ENCODE results near the gene OR14I1.

The OR14I1 gene

DNA sequence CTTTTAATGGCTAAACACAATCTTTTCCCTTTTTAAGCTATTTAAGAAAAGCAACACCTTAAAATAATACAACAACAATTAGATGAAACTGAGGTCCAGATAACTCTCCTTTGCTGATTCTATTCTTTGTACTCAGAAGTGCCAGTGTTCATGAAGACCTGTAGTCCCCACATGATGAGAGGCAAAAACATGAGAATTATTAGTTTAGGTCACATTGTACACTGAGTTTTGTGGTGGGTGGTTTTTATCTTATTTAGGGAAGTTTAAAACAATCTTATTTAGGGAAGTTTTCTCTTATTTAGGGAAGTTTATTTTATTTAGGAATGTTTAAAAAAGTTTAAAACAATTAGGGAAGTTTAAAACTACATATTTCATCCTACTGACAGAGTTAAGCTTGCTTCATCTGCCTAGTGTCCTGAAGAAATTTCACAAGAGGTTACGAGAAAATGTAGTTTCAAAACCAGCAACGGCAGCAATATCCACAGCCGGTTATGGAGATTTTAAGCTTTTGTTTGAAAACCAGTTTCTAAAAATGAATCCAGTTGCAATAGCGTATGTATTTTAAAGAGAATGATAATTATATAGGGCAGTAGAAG is 7.8 kb upstream of the OR14I1 start:
- Histone ChIP-seq H3K27ac (ENCODE audit: low read depth, low read length) (no peak overlapping the region), H3K4me3 (ENCODE audit: low read depth in 1 of 2, low read length in 2 of 2) (no peak overlapping the region), H3K4me1 (ENCODE audit: insufficient read depth, low read length) (no peaks in the 10 kb centered on the region), H3K27me3 (ENCODE audit: control insufficient read depth in 1 of 2, insufficient read depth in 2 of 2, low read length in 2 of 2) (no peaks in the 10 kb centered on the region), H3K9me3 (ENCODE audit: low read length) (no peaks in the 10 kb centered on the region), H3K36me3 (ENCODE audit: insufficient read depth, low read length) (no peaks in the 10 kb centered on the region), H3K9ac (ENCODE audit: low read length) (no peak overlapping the region)

DNA sequence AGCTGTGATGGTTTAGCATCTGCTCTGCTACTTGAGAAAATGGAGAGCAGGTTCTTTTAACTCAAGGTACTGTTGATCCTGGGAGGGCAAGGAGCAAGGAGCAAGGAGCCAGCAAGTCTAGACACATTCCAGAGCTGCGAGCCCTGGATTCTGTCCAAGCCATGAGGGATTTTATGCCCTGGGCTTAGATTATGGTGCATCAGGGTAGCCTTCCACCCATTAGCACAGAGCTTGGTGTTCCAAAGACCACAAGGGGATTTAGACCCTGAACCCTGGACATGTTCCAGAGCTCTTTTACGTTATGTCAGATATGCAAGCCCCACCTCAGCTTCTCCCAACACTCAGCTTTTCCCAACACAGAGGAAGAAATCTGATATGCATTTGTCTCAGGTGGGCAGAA is 2.0 kb upstream of the OR14I1 start:
- Histone ChIP-seq H3K4me1 (ENCODE audit: insufficient read depth, low read length) (no peaks in the 10 kb centered on the region), H3K27ac (ENCODE audit: low read depth, low read length) (no peak overlapping the region), H3K36me3 (ENCODE audit: insufficient read depth, low read length) (no peaks in the 10 kb centered on the region), H3K27me3 (ENCODE audit: control insufficient read depth in 1 of 2, insufficient read depth in 2 of 2, low read length in 2 of 2) (no peaks in the 10 kb centered on the region), H3K4me3 (ENCODE audit: low read depth in 1 of 2, low read length in 2 of 2) (no peak overlapping the region), H3K9me3 (ENCODE audit: low read length) (no peaks in the 10 kb centered on the region), H3K9ac (ENCODE audit: low read length) (no peak overlapping the region)

DNA sequence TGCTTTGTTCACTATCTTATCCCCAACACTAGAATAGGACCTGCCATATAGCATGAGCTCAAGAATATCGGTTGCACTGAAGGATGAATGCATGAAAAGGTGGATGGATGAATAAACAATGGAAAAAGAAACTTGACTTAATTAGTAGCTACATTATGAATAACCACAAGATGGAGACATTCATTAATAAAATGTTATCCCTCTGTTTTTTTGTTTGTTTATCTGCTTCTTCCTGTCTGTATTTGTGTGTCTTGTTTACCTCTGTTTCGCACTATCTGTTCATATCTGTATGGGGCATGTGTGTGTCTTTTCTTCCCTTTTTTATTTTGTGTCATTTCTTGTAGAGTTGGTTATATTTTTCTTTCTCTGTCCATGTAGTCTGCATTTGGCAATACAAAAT is 1.1 kb upstream of the OR14I1 start:
- no peaks in the 10 kb centered on the region for H3K36me3 ChIP-seq (ENCODE audit: insufficient read depth, low read length)
- H3K9me3 ChIP-seq (ENCODE audit: low read length): no peaks in the 10 kb centered on the region
- no peak overlapping the region for H3K27ac ChIP-seq (ENCODE audit: low read depth, low read length)
- H3K9ac ChIP-seq (ENCODE audit: low read length): no peak overlapping the region
- no peaks in the 10 kb centered on the region for H3K4me1 ChIP-seq (ENCODE audit: insufficient read depth, low read length)
- no peaks in the 10 kb centered on the region for H3K27me3 ChIP-seq (ENCODE audit: control insufficient read depth in 1 of 2, insufficient read depth in 2 of 2, low read length in 2 of 2)
- H3K4me3 ChIP-seq (ENCODE audit: low read depth in 1 of 2, low read length in 2 of 2): no peak overlapping the region

GRCh38 chr1:248699099-248699498 is 3.5 kb downstream of the OR14I1 start:
- Histone ChIP-seq H3K9me3 (ENCODE audit: low read length) (no peaks in the 10 kb centered on the region), H3K9ac (ENCODE audit: low read length) (no peak overlapping the region)

GRCh38 chr1:248697907-248698306 is 4.7 kb downstream of the OR14I1 start:
- Histone ChIP-seq H3K27ac (ENCODE audit: low read depth, low read length) (no peak overlapping the region), H3K27me3 (ENCODE audit: control insufficient read depth in 1 of 2, insufficient read depth in 2 of 2, low read length in 2 of 2) (no peaks in the 10 kb centered on the region), H3K4me1 (ENCODE audit: insufficient read depth, low read length) (peaks cover 3% of the 10 kb centered on the region), H3K36me3 (ENCODE audit: insufficient read depth, low read length) (no peaks in the 10 kb centered on the region), H3K4me3 (ENCODE audit: low read depth in 1 of 2, low read length in 2 of 2) (no peak overlapping the region), H3K9me3 (ENCODE audit: low read length) (no peaks in the 10 kb centered on the region), H3K9ac (ENCODE audit: low read length) (no peak overlapping the region)

More at GRCh38 chr1:248699099-248699498, 3.5 kb downstream of the OR14I1 start:
- Histone ChIP-seq H3K4me3 (ENCODE audit: low read depth in 1 of 2, low read length in 2 of 2) (no peak overlapping the region), H3K36me3 (ENCODE audit: insufficient read depth, low read length) (no peaks in the 10 kb centered on the region), H3K27me3 (ENCODE audit: control insufficient read depth in 1 of 2, insufficient read depth in 2 of 2, low read length in 2 of 2) (no peaks in the 10 kb centered on the region), H3K27ac (ENCODE audit: low read depth, low read length) (no peak overlapping the region), H3K4me1 (ENCODE audit: insufficient read depth, low read length) (peaks cover 3% of the 10 kb centered on the region)

DNA sequence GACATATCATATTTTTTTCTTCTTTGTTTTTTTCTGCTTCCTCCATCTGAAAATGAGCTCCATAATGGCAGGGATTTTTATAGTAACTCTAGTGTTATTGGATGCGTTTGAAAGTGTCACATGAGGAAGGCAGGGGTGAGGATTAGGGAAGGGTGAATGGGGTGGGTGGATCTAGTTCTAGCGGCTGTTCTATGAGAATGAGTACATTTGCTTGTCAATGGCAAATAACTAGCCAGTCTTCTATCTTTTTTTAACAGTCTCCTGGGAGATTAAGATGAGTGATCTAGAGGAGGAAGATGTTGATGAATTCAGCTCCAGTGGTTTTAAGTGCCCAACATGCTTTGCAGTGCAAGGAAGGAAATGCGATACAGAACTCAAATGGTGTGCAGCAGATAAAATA is 5.8 kb downstream of the OR14I1 start:
- H3K9me3 ChIP-seq (ENCODE audit: low read length): no peaks in the 10 kb centered on the region

DNA sequence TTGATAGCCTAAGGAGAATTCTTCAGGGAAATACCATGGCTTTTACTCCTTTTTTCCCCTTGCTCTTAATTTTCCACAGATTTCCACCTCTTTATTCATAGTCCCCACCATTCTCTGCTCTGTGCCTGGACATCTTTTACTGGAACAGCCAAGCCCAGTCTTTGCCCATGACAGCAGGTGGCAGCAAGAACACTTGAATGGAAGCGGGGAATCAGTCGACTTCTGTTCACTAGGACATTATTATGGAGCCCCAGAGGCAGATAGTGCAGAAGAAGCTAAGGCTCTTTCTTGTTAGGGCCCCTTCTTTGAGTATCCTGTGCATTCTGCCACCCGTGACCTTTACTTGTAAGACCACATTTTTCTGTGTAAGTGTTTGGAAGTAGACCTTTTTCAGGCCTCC is 6.3 kb downstream of the OR14I1 start:
- Histone ChIP-seq H3K4me1 (ENCODE audit: insufficient read depth, low read length) (peaks cover 3% of the 10 kb centered on the region), H3K9me3 (ENCODE audit: low read length) (no peaks in the 10 kb centered on the region), H3K4me3 (ENCODE audit: low read depth in 1 of 2, low read length in 2 of 2) (no peak overlapping the region), H3K36me3 (ENCODE audit: insufficient read depth, low read length) (no peaks in the 10 kb centered on the region), H3K27ac (ENCODE audit: low read depth, low read length) (no peak overlapping the region), H3K27me3 (ENCODE audit: control insufficient read depth in 1 of 2, insufficient read depth in 2 of 2, low read length in 2 of 2) (no peaks in the 10 kb centered on the region), H3K9ac (ENCODE audit: low read length) (no peak overlapping the region)

More for the DNA sequence above, 5.8 kb downstream of the OR14I1 start:
- H3K4me1 ChIP-seq (ENCODE audit: insufficient read depth, low read length): peaks cover 3% of the 10 kb centered on the region
- no peaks in the 10 kb centered on the region for H3K27me3 ChIP-seq (ENCODE audit: control insufficient read depth in 1 of 2, insufficient read depth in 2 of 2, low read length in 2 of 2)
- no peaks in the 10 kb centered on the region for H3K36me3 ChIP-seq (ENCODE audit: insufficient read depth, low read length)
- no peak overlapping the region for H3K9ac ChIP-seq (ENCODE audit: low read length)
- no peak overlapping the region for H3K27ac ChIP-seq (ENCODE audit: low read depth, low read length)
- no peak overlapping the region for H3K4me3 ChIP-seq (ENCODE audit: low read depth in 1 of 2, low read length in 2 of 2)

GRCh38 chr1:248695451-248696132 is 7.0 kb downstream of the OR14I1 start:
- H3K4me3 ChIP-seq (ENCODE audit: low read depth in 1 of 2, low read length in 2 of 2): no peak overlapping the region
- no peaks in the 10 kb centered on the region for H3K36me3 ChIP-seq (ENCODE audit: insufficient read depth, low read length)
- H3K27me3 ChIP-seq (ENCODE audit: control insufficient read depth in 1 of 2, insufficient read depth in 2 of 2, low read length in 2 of 2): no peaks in the 10 kb centered on the region
- H3K4me1 ChIP-seq (ENCODE audit: insufficient read depth, low read length): peaks cover 3% of the 10 kb centered on the region
- no peaks in the 10 kb centered on the region for H3K9me3 ChIP-seq (ENCODE audit: low read length)
- H3K27ac ChIP-seq (ENCODE audit: low read depth, low read length): no peak overlapping the region
- no peak overlapping the region for H3K9ac ChIP-seq (ENCODE audit: low read length)

GRCh38 chr1:248691567-248692155 is 10.9 kb downstream of the OR14I1 start:
- H3K36me3 ChIP-seq (ENCODE audit: insufficient read depth, low read length): no peaks in the 10 kb centered on the region
- no peaks in the 10 kb centered on the region for H3K27me3 ChIP-seq (ENCODE audit: control insufficient read depth in 1 of 2, insufficient read depth in 2 of 2, low read length in 2 of 2)
- no peak overlapping the region for H3K27ac ChIP-seq (ENCODE audit: low read depth, low read length)
- H3K9me3 ChIP-seq (ENCODE audit: low read length): no peaks in the 10 kb centered on the region
- peaks cover 3% of the 10 kb centered on the region for H3K4me1 ChIP-seq (ENCODE audit: insufficient read depth, low read length)
- H3K4me3 ChIP-seq (ENCODE audit: low read depth in 1 of 2, low read length in 2 of 2): no peak overlapping the region
- H3K9ac ChIP-seq (ENCODE audit: low read length): no peak overlapping the region

DNA sequence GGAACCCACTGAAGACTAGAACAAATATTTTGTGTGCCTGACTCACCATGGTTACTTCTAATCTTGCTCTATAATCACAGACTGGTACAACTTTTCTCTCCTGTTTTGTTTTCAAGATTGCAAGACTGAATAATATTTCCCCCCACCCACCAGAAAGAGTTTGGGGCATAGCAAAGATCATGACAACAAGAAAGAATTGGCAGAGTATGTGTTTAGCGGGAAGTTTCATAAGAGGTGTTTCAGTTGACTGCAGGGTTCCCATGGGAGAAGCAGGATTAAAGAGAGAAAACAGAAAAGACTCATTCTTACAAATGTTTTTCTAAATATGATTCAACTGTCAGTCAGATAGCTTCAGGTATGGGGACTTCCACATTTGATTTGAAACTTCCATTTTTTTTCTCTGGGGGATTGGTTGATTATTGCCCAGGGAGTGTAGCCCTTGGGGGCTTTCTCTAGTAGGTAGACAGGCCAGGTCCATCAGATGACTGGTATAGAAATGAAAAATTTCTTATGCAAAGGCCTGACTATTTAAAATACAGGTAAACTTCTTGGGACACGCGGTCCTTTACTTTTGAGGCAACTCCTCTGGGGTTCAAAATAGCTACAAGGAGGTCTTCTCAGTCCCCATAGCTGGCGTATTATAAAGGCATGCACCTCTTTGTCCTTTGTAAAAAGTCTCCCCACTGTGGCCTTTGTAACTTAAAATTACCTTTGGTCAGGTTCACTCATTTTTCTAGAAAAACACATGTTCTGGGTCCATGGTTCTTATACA is 13.9 kb downstream of the OR14I1 start:
- Histone ChIP-seq H3K27me3 (ENCODE audit: control insufficient read depth in 1 of 2, insufficient read depth in 2 of 2, low read length in 2 of 2) (no peaks in the 10 kb centered on the region), H3K4me1 (ENCODE audit: insufficient read depth, low read length) (no peaks in the 10 kb centered on the region), H3K9ac (ENCODE audit: low read length) (no peak overlapping the region), H3K36me3 (ENCODE audit: insufficient read depth, low read length) (no peaks in the 10 kb centered on the region), H3K4me3 (ENCODE audit: low read depth in 1 of 2, low read length in 2 of 2) (no peak overlapping the region), H3K27ac (ENCODE audit: low read depth, low read length) (no peak overlapping the region), H3K9me3 (ENCODE audit: low read length) (no peaks in the 10 kb centered on the region)

- H3K27ac ChIP-seq (ENCODE audit: low read depth, low read length): no peak overlapping the region
- H3K27me3 ChIP-seq (ENCODE audit: control insufficient read depth in 1 of 2, insufficient read depth in 2 of 2, low read length in 2 of 2): no peaks in the 10 kb centered on the region
- H3K36me3 ChIP-seq (ENCODE audit: insufficient read depth, low read length): no peaks in the 10 kb centered on the region
- no peaks in the 10 kb centered on the region for H3K9me3 ChIP-seq (ENCODE audit: low read length)
- H3K4me1 ChIP-seq (ENCODE audit: insufficient read depth, low read length): no peaks in the 10 kb centered on the region
- H3K4me3 ChIP-seq (ENCODE audit: low read depth in 1 of 2, low read length in 2 of 2): no peak overlapping the region
- H3K9ac ChIP-seq (ENCODE audit: low read length): no peak overlapping the region
These were observed 15.8 kb downstream of the OR14I1 start for GRCh38 chr1:248686815-248687214.
